Liver (tissue), 9 donors: ENCODE measurements around the gene SPDYA. TPM values are rescaled to one million over a fixed set of nuclear protein-coding genes. Genes with fewer than 3 reads are reported as not detected.

Source experiments
- DNase-seq: peaks from one replicate; pipeline ENCODE4 v3.0.0-alpha.2; 2017; ENCODE audit warnings: low spot score
- H3K27ac ChIP-seq, 2 donors: one replicate each; pipeline ENCODE4 v1.7.0; 2013; ENCODE audit warnings: inconsistent platforms in 2 of 2, low read length in 2 of 2, control low read depth in 1 of 2, low read depth in 1 of 2, mild to moderate bottlenecking in 1 of 2
- H3K27me3 ChIP-seq, 4 donors: one replicate each; pipeline versions ENCODE4 v1.6.1 to v1.7.0; 2013; ENCODE audit warnings: low read length in 3 of 4, inconsistent platforms in 1 of 4, mild to moderate bottlenecking in 1 of 4, moderate library complexity in 1 of 4; ENCODE audit not compliant: control insufficient read depth in 4 of 4, insufficient read depth in 4 of 4
- H3K36me3 ChIP-seq, 4 donors: one replicate each; pipeline versions ENCODE4 v1.6.1 to v1.7.0; 2013; ENCODE audit warnings: low read length in 3 of 4, mild to moderate bottlenecking in 3 of 4, low read depth in 1 of 4, moderate library complexity in 1 of 4; ENCODE audit not compliant: control insufficient read depth in 4 of 4, insufficient read depth in 3 of 4
- H3K4me1 ChIP-seq, 4 donors: one replicate each; pipeline versions ENCODE4 v1.6.1 to v1.7.0; 2013; ENCODE audit warnings: low read length in 3 of 4, mild to moderate bottlenecking in 3 of 4, moderate library complexity in 1 of 4; ENCODE audit not compliant: control insufficient read depth in 4 of 4, insufficient read depth in 4 of 4
- H3K4me3 ChIP-seq, 3 donors: one replicate each; pipeline versions ENCODE4 v1.6.1 to v1.7.0; 2013; ENCODE audit warnings: low read length in 3 of 3, control low read depth in 1 of 3, low read depth in 1 of 3, mild to moderate bottlenecking in 1 of 3
- H3K9ac ChIP-seq, 2 donors: one replicate each; pipeline ENCODE4 v1.7.0; 2013; ENCODE audit warnings: low read length in 2 of 2, mild to moderate bottlenecking in 2 of 2, moderate library complexity in 2 of 2, control low read depth in 1 of 2, low read depth in 1 of 2
- H3K9me3 ChIP-seq, 4 donors: one replicate each; pipeline versions ENCODE4 v1.6.1 to v1.7.0; 2013; ENCODE audit warnings: low read length in 3 of 4; ENCODE audit not compliant: control insufficient read depth in 4 of 4
- EGR1 ChIP-seq, 2 donors: IDR thresholded peaks; 2 replicates each; pipeline ENCODE4 v1.6.1; 2016 to 2018; ENCODE audit warnings: antibody characterized with exemption in 2 of 2, low read depth in 2 of 2
- FOXA1 ChIP-seq: IDR thresholded peaks from 2 replicates; pipeline ENCODE4 v1.6.1; 2016; ENCODE audit warnings: antibody characterized with exemption
- FOXA2 ChIP-seq: IDR thresholded peaks from 2 replicates; pipeline ENCODE4 v1.6.1; 2016; ENCODE audit warnings: antibody characterized with exemption
- GABPA ChIP-seq, 2 donors: IDR thresholded peaks in 1 of 2; conservative IDR thresholded peaks in 1 of 2; 2 replicates each; pipeline ENCODE4 v1.6.1; 2016; ENCODE audit warnings: antibody characterized with exemption in 2 of 2, mild to moderate bottlenecking in 1 of 2, moderate library complexity in 1 of 2
- HNF4A ChIP-seq, 2 donors: conservative IDR thresholded peaks; 2 replicates each; pipeline ENCODE4 v1.6.1; 2016; ENCODE audit warnings: antibody characterized with exemption in 2 of 2, mild to moderate bottlenecking in 2 of 2
- JUND ChIP-seq, 2 donors: IDR thresholded peaks; 2 replicates each; pipeline ENCODE4 v1.6.1; 2016; ENCODE audit warnings: antibody characterized with exemption in 2 of 2
- NR2F2 ChIP-seq: IDR thresholded peaks from 2 replicates; pipeline ENCODE4 v1.6.1; 2016; ENCODE audit warnings: antibody characterized with exemption
- RAD21 ChIP-seq, 2 donors: IDR thresholded peaks; 2 replicates each; pipeline ENCODE4 v1.6.1; 2016; ENCODE audit warnings: antibody characterized with exemption in 2 of 2, mild to moderate bottlenecking in 2 of 2
- TAF1 ChIP-seq: conservative IDR thresholded peaks from 2 replicates; pipeline ENCODE4 v1.6.1; 2016; ENCODE audit warnings: antibody characterized with exemption, mild to moderate bottlenecking
- YY1 ChIP-seq: IDR thresholded peaks from 2 replicates; pipeline ENCODE4 v1.6.1; 2016; ENCODE audit warnings: antibody characterized with exemption, mild to moderate bottlenecking
- WGBS: extraction: QIAGEN DNeasy Blood & Tissue Kit; methylation state at CpG from one replicate; pipeline ENCODE4 v1.1.7; 2013; 5-methylcytosine and 5-hydroxymethylcytosine counted together
- polyA plus RNA-seq, 2 donors: library from polyadenylated mRNA; stranded (reverse) in 1 of 2; unstranded in 1 of 2; fragments of 200-250 nt in 1 of 2; fragments of >200 nt in 1 of 2; fragmentation: Nextera tagmentation in 1 of 2; extraction: Ambion mirVana in 1 of 2; gene quantifications; one replicate each; pipeline versions ENCODE4 v1.2.1 to v1.2.3, GENCODE V29; 2013 to 2015
- total RNA-seq, 2 donors: library from RNA; depleted of rRNA; stranded (reverse); fragments of >200 nt; gene quantifications; one replicate each; pipeline ENCODE4 v1.2.3, GENCODE V29; 2014
- TF ChIP-seq, protein P1 (sequence below): IDR thresholded peaks from 2 replicates; pipeline ENCODE4 v1.6.1; 2016; ENCODE audit warnings: antibody characterized with exemption
- TF ChIP-seq, protein P2 (sequence below): fragments of 150-350 bp; IDR thresholded peaks from 2 replicates; pipeline ENCODE4 v1.5.1; 2017; ENCODE audit warnings: improper control_type of control experiment, low read depth, low read length; ENCODE audit not compliant: missing input control
- TF ChIP-seq, protein P3 (sequence below): IDR thresholded peaks from 2 replicates; pipeline ENCODE4 v1.6.1; 2016; ENCODE audit warnings: antibody characterized with exemption
- TF ChIP-seq, protein P4 (sequence below): IDR thresholded peaks from 2 replicates; pipeline ENCODE4 v1.6.1; 2016; ENCODE audit warnings: antibody characterized with exemption, mild to moderate bottlenecking
- TF ChIP-seq, protein P5 (sequence below): IDR thresholded peaks from 2 replicates; pipeline ENCODE4 v1.6.1; 2016; ENCODE audit warnings: antibody characterized with exemption
- donor health status: healthy.
- donor health status: healthy.
- donor health status: healthy.
- donor health status: healthy.
- donor health status: healthy.

Gene SPDYA
- total and polyA plus RNA-seq, 4 donors, result 0.14 to 0.67 (median 0.49) TPM; not detected in 1

DNA sequence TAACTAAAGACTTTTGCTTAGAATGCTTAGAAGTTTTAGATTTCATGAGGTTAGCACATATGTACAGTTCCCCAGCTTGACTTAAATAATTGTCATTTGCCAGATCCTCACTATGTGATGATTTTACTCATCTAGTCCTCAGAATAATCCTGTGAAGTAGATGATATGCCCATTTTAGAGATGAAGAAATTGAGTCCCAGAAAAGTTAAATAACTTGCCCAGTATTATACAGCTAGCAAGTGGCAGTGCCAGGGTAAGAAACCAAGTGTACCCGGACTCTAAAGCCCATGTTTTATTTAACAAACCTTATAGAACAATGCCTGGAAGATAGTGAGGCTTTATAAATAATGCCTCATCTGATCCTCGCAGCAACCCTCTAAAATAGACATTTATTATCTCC is 28.3 kb downstream of the SPDYA start:
- H3K27me3 ChIP-seq, result no peaks in the 10 kb centered on the region
- H3K27ac ChIP-seq, result no peak overlapping the region
- no peaks in the 10 kb centered on the region for H3K36me3 ChIP-seq
- DNase-seq, result no peak
- TF ChIP-seq YY1 (no peak), EGR1 (IDR thresholded peaks at IDR 0.05; ENCODE audit: low read depth in 2 of 2) (no peak), HNF4A (conservative IDR thresholded peaks at IDR 0.05) (no peak), GABPA (IDR thresholded peaks at IDR 0.05 in 1 of 2, conservative IDR thresholded peaks at IDR 0.05 in 1 of 2) (no peak), JUND (IDR thresholded peaks at IDR 0.05) (no peak)
- TF ChIP-seq, protein P1, sequence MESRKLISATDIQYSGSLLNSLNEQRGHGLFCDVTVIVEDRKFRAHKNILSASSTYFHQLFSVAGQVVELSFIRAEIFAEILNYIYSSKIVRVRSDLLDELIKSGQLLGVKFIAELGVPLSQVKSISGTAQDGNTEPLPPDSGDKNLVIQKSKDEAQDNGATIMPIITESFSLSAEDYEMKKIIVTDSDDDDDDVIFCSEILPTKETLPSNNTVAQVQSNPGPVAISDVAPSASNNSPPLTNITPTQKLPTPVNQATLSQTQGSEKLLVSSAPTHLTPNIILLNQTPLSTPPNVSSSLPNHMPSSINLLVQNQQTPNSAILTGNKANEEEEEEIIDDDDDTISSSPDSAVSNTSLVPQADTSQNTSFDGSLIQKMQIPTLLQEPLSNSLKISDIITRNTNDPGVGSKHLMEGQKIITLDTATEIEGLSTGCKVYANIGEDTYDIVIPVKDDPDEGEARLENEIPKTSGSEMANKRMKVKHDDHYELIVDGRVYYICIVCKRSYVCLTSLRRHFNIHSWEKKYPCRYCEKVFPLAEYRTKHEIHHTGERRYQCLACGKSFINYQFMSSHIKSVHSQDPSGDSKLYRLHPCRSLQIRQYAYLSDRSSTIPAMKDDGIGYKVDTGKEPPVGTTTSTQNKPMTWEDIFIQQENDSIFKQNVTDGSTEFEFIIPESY, result no peak
- no peak overlapping the region for H3K4me3 ChIP-seq
- WGBS, result 96% methylated on average over 2 of the region's 2 CpGs
- H3K4me1 ChIP-seq, result no peaks in the 10 kb centered on the region
- no peaks in the 10 kb centered on the region for H3K9me3 ChIP-seq
- no peak overlapping the region for H3K9ac ChIP-seq

DNA sequence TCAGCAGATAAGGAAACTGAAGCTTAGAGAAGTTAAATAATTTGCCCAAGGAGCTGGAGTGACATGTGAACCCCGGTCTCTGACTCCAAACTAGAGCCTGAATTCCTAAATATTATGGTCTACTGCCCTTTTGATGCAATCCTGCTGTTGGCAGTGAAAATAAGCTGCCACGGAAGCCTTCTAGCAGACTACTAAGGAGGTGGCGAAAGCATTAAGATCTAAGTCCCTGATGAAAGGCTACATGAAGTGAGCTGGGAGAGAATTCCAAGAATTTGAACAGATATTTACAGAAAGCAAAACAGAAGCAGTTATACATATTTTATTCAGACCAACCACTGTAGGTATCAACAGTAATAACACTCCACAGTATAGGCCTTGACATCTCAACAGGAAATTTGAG is 31.4 kb downstream of the SPDYA start:
- Histone ChIP-seq H3K36me3 (no peaks in the 10 kb centered on the region), H3K27me3 (no peaks in the 10 kb centered on the region), H3K9ac (no peak overlapping the region), H3K4me1 (no peaks in the 10 kb centered on the region), H3K27ac (no peak overlapping the region), H3K4me3 (no peak overlapping the region), H3K9me3 (no peaks in the 10 kb centered on the region)
- 65% methylated on average over 3 of the region's 3 CpGs for WGBS
- DNase-seq, result no peak
- TF ChIP-seq FOXA2, result no peak
- no peak for TF ChIP-seq GABPA (IDR thresholded peaks at IDR 0.05 in 1 of 2, conservative IDR thresholded peaks at IDR 0.05 in 1 of 2)
- no peak for TF ChIP-seq NR2F2
- TF ChIP-seq JUND (IDR thresholded peaks at IDR 0.05), result no peak
- TF ChIP-seq, protein P2, sequence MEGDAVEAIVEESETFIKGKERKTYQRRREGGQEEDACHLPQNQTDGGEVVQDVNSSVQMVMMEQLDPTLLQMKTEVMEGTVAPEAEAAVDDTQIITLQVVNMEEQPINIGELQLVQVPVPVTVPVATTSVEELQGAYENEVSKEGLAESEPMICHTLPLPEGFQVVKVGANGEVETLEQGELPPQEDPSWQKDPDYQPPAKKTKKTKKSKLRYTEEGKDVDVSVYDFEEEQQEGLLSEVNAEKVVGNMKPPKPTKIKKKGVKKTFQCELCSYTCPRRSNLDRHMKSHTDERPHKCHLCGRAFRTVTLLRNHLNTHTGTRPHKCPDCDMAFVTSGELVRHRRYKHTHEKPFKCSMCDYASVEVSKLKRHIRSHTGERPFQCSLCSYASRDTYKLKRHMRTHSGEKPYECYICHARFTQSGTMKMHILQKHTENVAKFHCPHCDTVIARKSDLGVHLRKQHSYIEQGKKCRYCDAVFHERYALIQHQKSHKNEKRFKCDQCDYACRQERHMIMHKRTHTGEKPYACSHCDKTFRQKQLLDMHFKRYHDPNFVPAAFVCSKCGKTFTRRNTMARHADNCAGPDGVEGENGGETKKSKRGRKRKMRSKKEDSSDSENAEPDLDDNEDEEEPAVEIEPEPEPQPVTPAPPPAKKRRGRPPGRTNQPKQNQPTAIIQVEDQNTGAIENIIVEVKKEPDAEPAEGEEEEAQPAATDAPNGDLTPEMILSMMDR, result no peak
- TF ChIP-seq, protein P1, result no peak
- no peak for TF ChIP-seq YY1
- no peak for TF ChIP-seq FOXA1
- TF ChIP-seq RAD21 (IDR thresholded peaks at IDR 0.05), result no peak
- TF ChIP-seq, protein P3, sequence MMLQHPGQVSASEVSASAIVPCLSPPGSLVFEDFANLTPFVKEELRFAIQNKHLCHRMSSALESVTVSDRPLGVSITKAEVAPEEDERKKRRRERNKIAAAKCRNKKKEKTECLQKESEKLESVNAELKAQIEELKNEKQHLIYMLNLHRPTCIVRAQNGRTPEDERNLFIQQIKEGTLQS, result no peak

DNA sequence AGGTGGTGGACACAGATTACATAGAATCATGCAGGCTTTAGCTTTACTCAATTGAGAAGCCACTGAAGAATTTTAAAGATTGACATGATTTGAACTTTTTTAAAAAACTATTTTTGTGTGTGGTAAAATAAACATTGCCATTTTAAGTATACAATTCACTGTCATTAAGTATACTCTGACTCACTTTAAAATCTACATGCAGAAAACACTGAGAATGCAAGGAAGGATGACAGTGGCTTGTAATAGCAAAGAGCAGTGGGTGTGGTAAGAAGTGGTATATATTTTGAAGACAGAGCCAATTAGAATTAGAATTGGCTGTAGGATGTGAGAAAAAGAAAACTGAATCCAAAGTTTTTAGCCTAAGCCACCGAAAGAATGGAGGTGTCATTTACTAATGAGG is 44.6 kb downstream of the SPDYA start:
- Histone ChIP-seq H3K4me1 (no peaks in the 10 kb centered on the region), H3K9me3 (no peaks in the 10 kb centered on the region), H3K27me3 (no peaks in the 10 kb centered on the region), H3K4me3 (no peak overlapping the region), H3K27ac (no peak overlapping the region), H3K9ac (no peak overlapping the region), H3K36me3 (peaks cover 0 to 5% (median 2%) of the 10 kb centered on the region in 4 donors)
- no peak for DNase-seq
- 98% methylated on average over 1 of the region's 1 CpG for WGBS
- TF ChIP-seq, protein P2, result no peak
- TF ChIP-seq, protein P4, sequence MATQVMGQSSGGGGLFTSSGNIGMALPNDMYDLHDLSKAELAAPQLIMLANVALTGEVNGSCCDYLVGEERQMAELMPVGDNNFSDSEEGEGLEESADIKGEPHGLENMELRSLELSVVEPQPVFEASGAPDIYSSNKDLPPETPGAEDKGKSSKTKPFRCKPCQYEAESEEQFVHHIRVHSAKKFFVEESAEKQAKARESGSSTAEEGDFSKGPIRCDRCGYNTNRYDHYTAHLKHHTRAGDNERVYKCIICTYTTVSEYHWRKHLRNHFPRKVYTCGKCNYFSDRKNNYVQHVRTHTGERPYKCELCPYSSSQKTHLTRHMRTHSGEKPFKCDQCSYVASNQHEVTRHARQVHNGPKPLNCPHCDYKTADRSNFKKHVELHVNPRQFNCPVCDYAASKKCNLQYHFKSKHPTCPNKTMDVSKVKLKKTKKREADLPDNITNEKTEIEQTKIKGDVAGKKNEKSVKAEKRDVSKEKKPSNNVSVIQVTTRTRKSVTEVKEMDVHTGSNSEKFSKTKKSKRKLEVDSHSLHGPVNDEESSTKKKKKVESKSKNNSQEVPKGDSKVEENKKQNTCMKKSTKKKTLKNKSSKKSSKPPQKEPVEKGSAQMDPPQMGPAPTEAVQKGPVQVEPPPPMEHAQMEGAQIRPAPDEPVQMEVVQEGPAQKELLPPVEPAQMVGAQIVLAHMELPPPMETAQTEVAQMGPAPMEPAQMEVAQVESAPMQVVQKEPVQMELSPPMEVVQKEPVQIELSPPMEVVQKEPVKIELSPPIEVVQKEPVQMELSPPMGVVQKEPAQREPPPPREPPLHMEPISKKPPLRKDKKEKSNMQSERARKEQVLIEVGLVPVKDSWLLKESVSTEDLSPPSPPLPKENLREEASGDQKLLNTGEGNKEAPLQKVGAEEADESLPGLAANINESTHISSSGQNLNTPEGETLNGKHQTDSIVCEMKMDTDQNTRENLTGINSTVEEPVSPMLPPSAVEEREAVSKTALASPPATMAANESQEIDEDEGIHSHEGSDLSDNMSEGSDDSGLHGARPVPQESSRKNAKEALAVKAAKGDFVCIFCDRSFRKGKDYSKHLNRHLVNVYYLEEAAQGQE, result no peak
- TF ChIP-seq RAD21 (IDR thresholded peaks at IDR 0.05), result no peak
- TF ChIP-seq TAF1, result no peak
- TF ChIP-seq, protein P3, result no peak
- TF ChIP-seq, protein P5, sequence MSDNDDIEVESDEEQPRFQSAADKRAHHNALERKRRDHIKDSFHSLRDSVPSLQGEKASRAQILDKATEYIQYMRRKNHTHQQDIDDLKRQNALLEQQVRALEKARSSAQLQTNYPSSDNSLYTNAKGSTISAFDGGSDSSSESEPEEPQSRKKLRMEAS, result no peak
